ENCODE data around the gene ABCD1. TPM values are rescaled to one million over a fixed set of nuclear protein-coding genes. Genes with fewer than 3 reads are reported as not detected.

The ABCD1 gene
- total RNA-seq, 2 experiments from 2014 or later, result 8.6 to 9.2 TPM

GRCh38 chrX:153686711-153687110, 37.9 kb upstream of the ABCD1 start:
- DNase-seq, result no peak
- Histone ChIP-seq H3K36me3 (ENCODE audit: insufficient read depth, low read length) (no peaks in the 10 kb centered on the region), H3K9me3 (ENCODE audit: control insufficient read depth in 1 of 2, insufficient read depth in 1 of 2, low read length in 2 of 2) (no peaks in the 10 kb centered on the region), H3K4me3 (ENCODE audit: low read length) (no peak overlapping the region), H3K4me1 (ENCODE audit: insufficient read depth, low read length) (peaks cover 6% of the 10 kb centered on the region), H3K27ac (ENCODE audit: low read depth in 1 of 2, low read length in 2 of 2) (no peak overlapping the region), H3K27me3 (ENCODE audit: control insufficient read depth in 1 of 2, insufficient read depth in 2 of 2, low read length in 2 of 2) (peaks cover 0 to 3% of the 10 kb centered on the region in 2 experiments)
- no peak overlapping the region for H3K27ac Mint-ChIP-seq
- intact Hi-C loops (cut with DNase I, micrococcal nuclease), result loop anchor here in 1 of 2 experiments (5.0 to 10.0 kb wide), 2 partner anchors 68 to 266 kb away; no protein-coding TSS in a partner anchor
- H3K9me3 Mint-ChIP-seq, result no peaks in the 10 kb centered on the region
- POLR2A ChIA-PET, result no interaction called here
- H3K27me3 Mint-ChIP-seq, result peaks cover 7% of the 10 kb centered on the region
- H3K36me3 Mint-ChIP-seq (ENCODE audit: low read depth), result no peaks in the 10 kb centered on the region
- no peak for TF ChIP-seq CTCF (IDR thresholded peaks at IDR 0.05)
- H3K4me3 Mint-ChIP-seq, result peak overlapping the region; percentile 69
- H3K4me1 Mint-ChIP-seq (ENCODE audit: low read depth), result no peaks in the 10 kb centered on the region
- no peak for ATAC-seq (ENCODE audit: poor library complexity)
- CTCF ChIA-PET, result no interaction called here

- intact Hi-C loops (cut with DNase I, micrococcal nuclease), result loop anchor here in 1 of 2 experiments (5.0 to 10.0 kb wide), 2 partner anchors 67 to 265 kb away; no protein-coding TSS in a partner anchor
- H3K4me3 ChIP-seq (ENCODE audit: low read length), result peak within 1 kb of the TSS; percentile 36
- no peak within 1 kb of the TSS for H3K27ac Mint-ChIP-seq
Measured at GRCh38 chrX:153687121-153688039, 37.3 kb upstream of the ABCD1 start, which contains the start of gene SLC6A8. Gene SLC6A8 (plus strand): TSS chrX:153687926. CDS start chrX:153688575, 649 bp downstream.

GRCh38 chrX:153688071-153688470, 36.6 kb upstream of the ABCD1 start:
- peaks cover 7% of the 10 kb centered on the region for H3K27me3 Mint-ChIP-seq
- H3K9me3 Mint-ChIP-seq, result no peaks in the 10 kb centered on the region
- intact Hi-C loops (cut with DNase I, micrococcal nuclease), result loop anchor here in 1 of 2 experiments (5.0 to 10.0 kb wide), 2 partner anchors 67 to 264 kb away; no protein-coding TSS in a partner anchor
- H3K9me3 ChIP-seq (ENCODE audit: control insufficient read depth in 1 of 2, insufficient read depth in 1 of 2, low read length in 2 of 2), result no peaks in the 10 kb centered on the region
- no peak overlapping the region for H3K4me3 ChIP-seq (ENCODE audit: low read length)
- H3K4me3 Mint-ChIP-seq, result no peak overlapping the region
- no peaks in the 10 kb centered on the region for H3K36me3 Mint-ChIP-seq (ENCODE audit: low read depth)
- peaks cover 0 to 3% of the 10 kb centered on the region in 2 experiments for H3K27me3 ChIP-seq (ENCODE audit: control insufficient read depth in 1 of 2, insufficient read depth in 2 of 2, low read length in 2 of 2)
- H3K27ac Mint-ChIP-seq, result no peak overlapping the region
- H3K36me3 ChIP-seq (ENCODE audit: insufficient read depth, low read length), result no peaks in the 10 kb centered on the region
- ChIA-PET POLR2A (no interaction called here), CTCF (no interaction called here)
- TF ChIP-seq CTCF (IDR thresholded peaks at IDR 0.05), result no peak
- no peak overlapping the region for H3K27ac ChIP-seq (ENCODE audit: low read depth in 1 of 2, low read length in 2 of 2)
- ATAC-seq (ENCODE audit: poor library complexity) (peak; percentile 29), DNase-seq (no peak)
- peaks cover 6% of the 10 kb centered on the region for H3K4me1 ChIP-seq (ENCODE audit: insufficient read depth, low read length)
- no peaks in the 10 kb centered on the region for H3K4me1 Mint-ChIP-seq (ENCODE audit: low read depth)

More at GRCh38 chrX:153687121-153688039, 37.3 kb upstream of the ABCD1 start, which contains the start of gene SLC6A8:
- Mint-ChIP-seq H3K27me3 (peaks cover 7% of the 10 kb centered on the region), H3K4me3 (peak within 1 kb of the TSS; percentile 84), H3K4me1 (ENCODE audit: low read depth) (no peaks in the 10 kb centered on the region), H3K9me3 (no peaks in the 10 kb centered on the region), H3K36me3 (ENCODE audit: low read depth) (no peaks in the 10 kb centered on the region)
- ATAC-seq (ENCODE audit: poor library complexity), result peak; percentile 42
- peaks cover 0 to 3% of the 10 kb centered on the region in 2 experiments for H3K27me3 ChIP-seq (ENCODE audit: control insufficient read depth in 1 of 2, insufficient read depth in 2 of 2, low read length in 2 of 2)
- POLR2A ChIA-PET, result no interaction called here
- no peaks in the 10 kb centered on the region for H3K9me3 ChIP-seq (ENCODE audit: control insufficient read depth in 1 of 2, insufficient read depth in 1 of 2, low read length in 2 of 2)
- H3K27ac ChIP-seq (ENCODE audit: low read depth in 1 of 2, low read length in 2 of 2), result no peak within 1 kb of the TSS
- peaks cover 6% of the 10 kb centered on the region for H3K4me1 ChIP-seq (ENCODE audit: insufficient read depth, low read length)
- DNase-seq, result peak in 10 of 14 experiments; percentile 3 to 71 (median 31)
- no peaks in the 10 kb centered on the region for H3K36me3 ChIP-seq (ENCODE audit: insufficient read depth, low read length)
- CTCF ChIA-PET, result no interaction called here
- TF ChIP-seq CTCF (IDR thresholded peaks at IDR 0.05), result peak; percentile 7

All from CD4-positive, alpha-beta T cell (primary cell).